Natural killer cell treated with Interleukin-12 subunit alpha and Interleukin-12 subunit beta and Interleukin-15 and Interleukin-18, amount 100 ng/mL, for 72 hours (primary cell): Measurements from ENCODE around the gene ERICH4. TPM values are rescaled to one million over a fixed set of nuclear protein-coding genes. Genes with fewer than 3 reads are reported as not detected.
"Not testable (repeated sequence)": the region's sequence is repeated elsewhere in the genome, so short reads cannot be mapped to it uniquely, and the experiment has no call there.

ENCODE experiments used
- ATAC-seq, 2 donors: fragments of 150-1000 bp; cut with Tn5 transposase in 1 of 2; sonication (Bioruptor Pico), chemical (Tn5 transposase) in 1 of 2; 2 replicates each; pipeline ENCODE4 v1.10.0; 2021
- DNase-seq: peaks from one replicate; pipeline ENCODE4 v3.0.0; 2022; ENCODE audit warnings: low spot score
- H3K27ac Mint-ChIP-seq, 2 donors: 1 replicate in 1 of 2; 2 replicates in 1 of 2; pipeline ENCODE4 v1.8.0; 2022; ENCODE audit warnings: mixed read lengths in 2 of 2, mild to moderate bottlenecking in 1 of 2, moderate library complexity in 1 of 2
- H3K27me3 Mint-ChIP-seq, 2 donors: 1 replicate in 1 of 2; 2 replicates in 1 of 2; pipeline ENCODE4 v1.8.0; 2022; ENCODE audit warnings: mixed read lengths in 2 of 2
- H3K36me3 Mint-ChIP-seq: one replicate; pipeline ENCODE4 v1.8.0; 2022; ENCODE audit warnings: mixed read lengths
- H3K4me1 Mint-ChIP-seq, 2 donors: 1 replicate in 1 of 2; 2 replicates in 1 of 2; pipeline ENCODE4 v1.8.0; 2022; ENCODE audit warnings: low read depth in 2 of 2, mixed read lengths in 2 of 2, mild to moderate bottlenecking in 1 of 2
- H3K4me3 Mint-ChIP-seq: one replicate; pipeline ENCODE4 v1.8.0; 2022; ENCODE audit warnings: mixed read lengths
- H3K9me3 Mint-ChIP-seq: 2 replicates; pipeline ENCODE4 v1.8.0; 2022; ENCODE audit warnings: mixed read lengths
- total RNA-seq, 2 donors: library from RNA; stranded (reverse); gene quantifications; one replicate each; pipeline ENCODE4 v1.2.3, GENCODE V29; 2022

The ERICH4 gene
- total RNA-seq, 2 donors from 2014 or later: not detected

DNA sequence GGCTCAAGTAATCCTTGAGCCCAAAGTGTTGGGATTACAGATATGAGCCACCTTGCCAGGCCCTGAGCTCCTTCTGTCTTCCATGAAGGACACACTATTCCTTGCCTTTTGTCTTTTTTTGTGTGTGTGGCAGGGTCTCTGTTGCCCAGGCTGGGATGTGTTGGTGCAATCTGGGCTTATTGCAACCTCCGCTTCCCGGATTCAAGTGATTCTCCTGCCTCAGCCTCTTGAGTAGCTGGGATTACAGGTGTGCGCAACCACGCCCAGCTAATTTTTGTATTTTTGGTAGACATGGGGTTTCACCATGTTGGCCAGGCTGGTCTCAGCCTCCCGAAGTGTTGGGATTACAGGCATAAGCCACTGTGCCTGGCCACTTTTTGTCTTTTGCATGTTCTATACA is 34.1 kb upstream of the ERICH4 start:
- H3K4me3 Mint-ChIP-seq, ATAC-seq: not testable (repeated sequence)
- peak overlapping the region; percentile 74 to 86 for H3K27ac Mint-ChIP-seq

DNA sequence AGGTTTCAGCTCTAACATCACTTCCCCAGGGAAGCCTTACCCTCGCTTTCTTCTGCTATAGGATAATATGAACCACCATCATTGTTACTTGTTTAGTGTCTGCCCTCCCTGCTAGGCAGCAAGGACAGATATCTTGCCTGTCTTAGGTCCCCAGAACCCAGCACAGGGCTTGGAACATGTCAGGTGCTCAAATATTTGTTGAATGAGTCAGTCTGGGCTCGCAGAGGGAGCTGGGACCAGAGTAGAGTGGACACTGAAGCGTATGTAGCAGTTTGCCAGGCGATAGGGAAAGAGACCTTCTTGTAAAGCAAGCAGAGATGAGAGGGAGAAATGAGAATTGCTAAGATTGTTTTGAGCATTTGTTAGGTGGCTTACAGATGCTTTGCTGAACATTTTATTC is 33.7 kb upstream of the ERICH4 start:
- H3K9me3 Mint-ChIP-seq: no peaks in the 10 kb centered on the region
- peak overlapping the region; percentile 33 for H3K4me3 Mint-ChIP-seq
- peak in 1 of 2 donors; percentile 8 for ATAC-seq
- peak overlapping the region; percentile 74 to 86 for H3K27ac Mint-ChIP-seq
- DNase-seq: no peak
- H3K27me3 Mint-ChIP-seq: no peaks in the 10 kb centered on the region
- H3K36me3 Mint-ChIP-seq: peaks cover 4% of the 10 kb centered on the region
- H3K4me1 Mint-ChIP-seq: peaks cover 15 to 22% of the 10 kb centered on the region in 2 donors

More for the DNA sequence above, 34.1 kb upstream of the ERICH4 start:
- not testable (repeated sequence) for H3K36me3 Mint-ChIP-seq, DNase-seq, H3K9me3 Mint-ChIP-seq, H3K27me3 Mint-ChIP-seq
- H3K4me1 Mint-ChIP-seq: peaks cover 15 to 22% of the 10 kb centered on the region in 2 donors

DNA sequence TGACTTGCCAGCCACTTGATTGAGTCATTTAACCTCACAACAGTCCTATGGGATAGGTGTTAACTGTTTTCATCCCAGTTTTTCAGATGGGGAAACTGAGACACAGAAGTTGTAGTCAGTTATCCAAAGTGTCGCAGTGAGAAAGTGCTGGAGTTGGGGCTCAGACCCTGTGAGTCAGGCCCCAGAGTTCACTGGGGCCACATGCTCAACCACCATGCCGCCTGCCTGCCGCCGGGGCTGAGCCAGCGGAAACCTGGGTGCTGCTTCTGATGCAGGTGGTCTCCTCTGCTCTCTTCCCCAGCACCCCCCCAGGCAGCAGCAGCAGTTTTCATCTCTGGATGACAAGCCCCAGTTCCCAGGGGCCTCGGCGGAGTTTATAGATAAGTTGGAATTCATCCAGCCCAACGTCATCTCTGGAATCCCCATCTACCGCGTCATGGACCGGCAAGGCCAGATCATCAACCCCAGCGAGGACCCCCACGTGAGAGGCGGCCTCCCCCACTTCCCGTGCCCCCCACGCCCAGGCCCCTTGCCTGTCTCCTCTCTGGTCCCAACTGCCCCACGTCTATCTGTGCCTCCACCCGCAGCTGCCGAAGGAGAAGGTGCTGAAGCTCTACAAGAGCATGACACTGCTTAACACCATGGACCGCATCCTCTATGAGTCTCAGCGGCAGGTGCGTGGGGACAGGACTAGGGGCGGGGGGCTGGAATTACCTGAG is 32.5 kb upstream of the ERICH4 start:
- peaks cover 15 to 22% of the 10 kb centered on the region in 2 donors for H3K4me1 Mint-ChIP-seq
- DNase-seq (no peak), ATAC-seq (no peak)
- H3K27ac Mint-ChIP-seq: peak overlapping the region; percentile 74 to 86
- H3K4me3 Mint-ChIP-seq: peak overlapping the region; percentile 63
- peaks cover 5% of the 10 kb centered on the region for H3K36me3 Mint-ChIP-seq
- H3K27me3 Mint-ChIP-seq: no peaks in the 10 kb centered on the region
- no peaks in the 10 kb centered on the region for H3K9me3 Mint-ChIP-seq

DNA sequence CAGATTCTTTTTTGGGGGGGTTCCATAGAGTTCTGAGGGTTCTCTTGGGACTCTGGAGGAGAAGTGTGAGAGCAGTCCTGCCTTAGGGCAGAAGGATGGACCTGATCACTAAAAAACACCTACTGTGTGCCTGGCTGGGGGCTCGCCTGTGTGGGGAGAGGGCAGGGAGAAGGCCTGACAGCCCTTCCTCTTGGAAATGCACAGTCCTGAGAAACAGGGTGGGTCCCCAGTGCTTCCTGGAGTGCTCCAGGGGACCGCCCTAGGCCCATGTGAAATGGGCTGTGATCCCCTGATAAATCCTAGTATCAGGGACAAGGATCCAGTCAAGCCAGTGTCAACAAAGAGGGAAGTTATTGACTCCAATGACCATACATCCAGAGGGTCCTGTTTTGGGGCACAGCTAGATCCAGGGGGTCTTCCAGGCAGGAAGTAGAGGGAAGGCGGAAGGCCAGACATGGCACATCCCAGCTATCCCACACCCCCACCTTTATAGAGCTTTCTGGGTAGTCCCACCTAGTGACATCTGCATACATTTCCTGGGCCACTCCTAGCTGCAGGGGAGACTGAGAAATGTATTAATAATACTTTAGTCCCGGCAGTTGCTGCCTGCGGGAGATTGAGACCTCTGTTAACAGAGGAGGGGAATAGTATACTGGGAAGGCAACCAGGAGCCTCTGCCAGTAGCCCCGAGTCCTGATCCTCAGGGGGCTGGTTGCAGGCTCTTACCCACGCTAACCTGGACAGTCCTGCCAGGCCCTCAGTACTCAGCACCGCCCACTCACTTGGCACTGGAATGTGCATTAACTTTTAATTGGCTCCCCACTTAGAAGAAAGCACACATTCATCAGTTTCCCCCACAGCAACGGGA is 31.6 kb upstream of the ERICH4 start:
- peaks cover 5% of the 10 kb centered on the region for H3K36me3 Mint-ChIP-seq
- no peak for ATAC-seq
- H3K9me3 Mint-ChIP-seq: no peaks in the 10 kb centered on the region
- H3K27ac Mint-ChIP-seq: no peak overlapping the region
- no peak overlapping the region for H3K4me3 Mint-ChIP-seq
- H3K27me3 Mint-ChIP-seq: no peaks in the 10 kb centered on the region
- no peak for DNase-seq
- peaks cover 15 to 22% of the 10 kb centered on the region in 2 donors for H3K4me1 Mint-ChIP-seq

DNA sequence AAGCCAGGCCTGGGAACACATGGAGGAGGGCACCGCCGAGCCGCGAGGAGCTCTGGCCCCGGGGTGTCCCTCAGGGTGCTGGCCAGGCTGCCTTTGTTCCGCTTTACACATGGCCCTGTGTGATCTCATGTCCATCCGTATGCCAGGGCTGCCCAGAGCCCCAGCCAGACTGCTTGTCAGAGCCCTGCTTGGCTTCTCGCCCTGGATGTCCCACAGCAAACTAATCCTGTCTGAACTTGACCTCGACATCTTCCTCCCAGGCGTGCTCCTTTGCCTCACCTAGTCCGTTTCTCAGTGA is 31.0 kb upstream of the ERICH4 start:
- peaks cover 5% of the 10 kb centered on the region for H3K36me3 Mint-ChIP-seq

DNA sequence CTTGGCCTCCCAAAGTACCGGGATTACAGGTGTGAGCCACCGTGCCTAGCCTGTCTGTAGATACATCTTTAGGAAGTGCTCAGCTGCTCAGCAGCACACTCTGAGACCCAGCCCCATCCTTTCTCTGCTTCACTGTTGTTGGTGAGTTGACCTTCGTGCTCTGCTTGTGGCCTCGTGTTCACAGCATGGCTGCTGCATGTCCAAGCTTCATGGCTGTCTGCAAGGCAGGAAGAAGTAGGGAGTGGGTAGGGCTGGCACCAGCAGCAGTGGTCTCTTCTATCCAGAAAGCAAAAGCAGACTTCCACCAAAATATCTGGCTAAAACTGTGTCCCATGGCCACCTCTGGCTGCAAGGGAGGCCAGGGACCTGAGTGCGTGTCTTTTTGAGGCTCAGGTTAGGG is 30.0 kb upstream of the ERICH4 start:
- Mint-ChIP-seq H3K4me3 (no peak overlapping the region), H3K36me3 (peaks cover 5% of the 10 kb centered on the region), H3K27ac (no peak overlapping the region), H3K27me3 (no peaks in the 10 kb centered on the region), H3K4me1 (peaks cover 15 to 19% of the 10 kb centered on the region in 2 donors), H3K9me3 (no peaks in the 10 kb centered on the region)
- DNase-seq (no peak), ATAC-seq (no peak)

More for the DNA sequence above, 31.0 kb upstream of the ERICH4 start:
- no peak overlapping the region for H3K27ac Mint-ChIP-seq
- DNase-seq (no peak), ATAC-seq (no peak)
- H3K4me1 Mint-ChIP-seq: peaks cover 15 to 21% of the 10 kb centered on the region in 2 donors
- no peak overlapping the region for H3K4me3 Mint-ChIP-seq
- H3K27me3 Mint-ChIP-seq: no peaks in the 10 kb centered on the region
- no peaks in the 10 kb centered on the region for H3K9me3 Mint-ChIP-seq

DNA sequence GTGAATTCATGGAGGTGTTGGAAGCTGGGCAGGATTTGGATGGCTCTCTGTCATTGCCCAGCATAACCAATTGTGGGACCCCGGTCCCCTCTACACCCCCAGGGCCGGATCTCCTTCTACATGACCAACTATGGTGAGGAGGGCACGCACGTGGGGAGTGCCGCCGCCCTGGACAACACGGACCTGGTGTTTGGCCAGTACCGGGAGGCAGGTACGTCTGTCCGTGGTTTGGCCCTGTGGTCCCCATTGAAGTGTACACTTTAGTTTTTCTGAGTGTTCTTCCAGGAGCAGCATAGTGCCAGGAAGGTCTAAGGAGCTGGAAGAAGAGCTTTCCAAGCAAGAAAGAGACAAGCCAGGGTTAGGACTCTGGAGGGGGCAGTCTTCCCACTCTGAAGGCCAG is 29.0 kb upstream of the ERICH4 start:
- Mint-ChIP-seq H3K4me1 (peaks cover 13 to 17% of the 10 kb centered on the region in 2 donors), H3K27ac (no peak overlapping the region), H3K36me3 (peaks cover 5% of the 10 kb centered on the region), H3K9me3 (no peaks in the 10 kb centered on the region), H3K27me3 (no peaks in the 10 kb centered on the region), H3K4me3 (no peak overlapping the region)
- ATAC-seq (no peak), DNase-seq (no peak)

DNA sequence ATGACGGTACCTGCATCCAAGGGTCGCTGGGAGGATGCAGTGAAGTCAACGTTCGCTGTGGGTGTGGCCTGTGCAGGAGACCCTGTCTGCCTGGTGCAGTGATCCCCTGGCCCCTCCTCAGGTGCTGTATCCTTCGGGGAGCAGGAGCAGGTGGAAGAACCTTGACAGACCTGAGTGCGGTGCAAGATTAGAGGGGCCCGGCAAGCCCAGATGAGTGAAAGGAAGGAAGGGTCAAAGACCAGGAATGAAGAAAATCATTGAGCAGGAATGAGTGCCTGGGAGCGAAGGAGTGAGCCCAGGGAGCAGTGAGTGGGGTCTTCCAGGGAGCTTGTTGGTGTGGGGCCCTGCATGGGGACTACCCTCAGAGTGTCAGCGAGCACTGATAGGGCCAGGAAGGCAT is 28.5 kb upstream of the ERICH4 start:
- ATAC-seq (no peak), DNase-seq (no peak)
- H3K36me3 Mint-ChIP-seq: peaks cover 5% of the 10 kb centered on the region
- no peaks in the 10 kb centered on the region for H3K9me3 Mint-ChIP-seq
- peaks cover 8 to 12% of the 10 kb centered on the region in 2 donors for H3K4me1 Mint-ChIP-seq
- no peak overlapping the region for H3K4me3 Mint-ChIP-seq
- H3K27me3 Mint-ChIP-seq: no peaks in the 10 kb centered on the region
- H3K27ac Mint-ChIP-seq: no peak overlapping the region

DNA sequence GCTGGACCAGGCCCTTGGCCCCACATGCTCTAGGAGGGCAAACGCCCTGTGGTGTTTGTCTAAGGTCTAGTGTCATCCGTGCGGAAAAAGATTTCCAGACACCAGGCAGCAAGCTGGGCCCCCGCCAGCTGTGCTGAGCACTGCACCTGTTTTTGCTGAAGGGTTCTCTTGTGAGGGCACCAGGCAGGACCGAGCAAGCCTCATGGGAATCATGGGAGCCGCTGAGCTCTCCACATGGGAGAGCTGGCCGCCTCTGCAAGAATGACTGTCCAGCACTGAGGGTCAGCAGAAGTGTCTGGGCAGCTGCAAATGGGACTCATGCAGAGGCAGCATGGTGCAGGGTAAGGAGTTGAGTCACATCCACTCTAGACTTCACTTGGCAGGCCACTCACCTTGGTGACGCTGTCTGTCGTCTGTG is 27.8 kb upstream of the ERICH4 start:
- Mint-ChIP-seq H3K27me3 (no peaks in the 10 kb centered on the region), H3K9me3 (no peaks in the 10 kb centered on the region), H3K27ac (no peak overlapping the region), H3K4me1 (peaks cover 1 to 6% of the 10 kb centered on the region in 2 donors), H3K4me3 (no peak overlapping the region), H3K36me3 (peaks cover 5% of the 10 kb centered on the region)
- ATAC-seq (no peak), DNase-seq (no peak)

DNA sequence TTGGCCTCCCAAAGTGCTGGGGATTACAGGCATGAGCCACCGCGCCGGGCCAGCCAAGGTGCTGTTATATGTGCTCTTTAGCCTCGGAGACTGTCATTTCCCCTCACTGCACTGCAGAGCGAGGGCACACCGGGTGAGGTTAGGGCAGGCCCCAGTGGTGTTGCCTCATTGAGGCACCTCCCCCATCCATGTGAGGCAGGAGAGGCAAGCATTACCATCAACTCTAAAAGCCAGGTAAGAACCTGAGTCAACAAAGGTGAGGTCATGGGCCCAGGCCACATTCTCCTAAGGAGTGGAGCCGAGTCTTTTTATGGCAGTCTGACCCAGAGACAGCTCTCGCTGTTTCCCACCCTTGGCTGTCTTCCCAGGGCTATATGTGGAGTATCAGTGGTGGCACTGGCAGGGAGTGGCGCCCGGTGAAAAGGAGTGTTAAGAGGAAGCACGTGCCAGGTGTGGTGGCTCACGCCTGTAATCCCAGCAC is 26.7 kb upstream of the ERICH4 start:
- no peaks in the 10 kb centered on the region for H3K27me3 Mint-ChIP-seq
- H3K4me3 Mint-ChIP-seq: no peak overlapping the region
- no peaks in the 10 kb centered on the region for H3K9me3 Mint-ChIP-seq
- peaks cover 5% of the 10 kb centered on the region for H3K36me3 Mint-ChIP-seq
- ATAC-seq (no peak), DNase-seq (no peak)
- no peak overlapping the region for H3K27ac Mint-ChIP-seq
- H3K4me1 Mint-ChIP-seq: peaks cover 0 to 6% of the 10 kb centered on the region in 2 donors

DNA sequence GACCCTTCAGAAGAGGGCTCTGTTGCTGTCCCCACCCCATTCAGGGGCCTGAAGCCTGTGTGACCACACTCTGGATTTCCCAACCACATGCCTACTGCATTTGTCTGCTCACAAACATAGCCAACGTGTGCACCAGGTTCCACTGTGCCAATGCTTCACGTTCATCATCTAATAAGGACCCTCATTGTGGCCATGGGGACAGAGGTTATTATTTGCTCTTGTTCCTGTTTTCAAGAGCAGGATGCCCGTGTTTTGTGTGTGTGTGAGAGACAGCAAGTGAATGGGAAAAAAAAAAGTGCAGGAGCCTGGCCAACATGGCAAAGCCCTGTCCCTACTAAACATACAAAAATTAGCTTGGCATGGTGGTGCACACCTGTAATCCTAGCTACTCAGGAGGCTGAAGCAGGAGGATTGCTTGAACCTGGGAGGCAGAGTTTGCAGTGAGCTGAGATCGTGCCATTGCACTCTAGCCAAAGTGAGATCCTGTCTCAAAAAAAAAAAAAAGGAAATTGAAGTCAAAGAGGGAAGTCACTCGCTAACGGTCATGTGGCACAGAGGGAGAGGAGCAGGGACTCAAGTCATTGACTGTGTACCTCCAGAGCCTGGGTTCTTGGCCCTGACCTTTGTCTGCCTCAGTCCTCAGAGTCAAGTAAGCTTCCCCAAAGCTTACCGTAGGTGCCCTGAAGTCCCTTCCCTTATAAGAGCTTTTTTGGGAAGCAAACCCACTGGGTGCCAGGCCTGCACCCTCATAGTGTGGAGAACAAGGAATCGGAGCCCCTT is 22.7 kb upstream of the ERICH4 start:
- H3K27me3 Mint-ChIP-seq: no peaks in the 10 kb centered on the region
- no peak overlapping the region for H3K4me3 Mint-ChIP-seq
- H3K4me1 Mint-ChIP-seq: peaks cover 0 to 8% of the 10 kb centered on the region in 2 donors
- ATAC-seq (no peak), DNase-seq (no peak)
- H3K9me3 Mint-ChIP-seq: no peaks in the 10 kb centered on the region
- no peak overlapping the region for H3K27ac Mint-ChIP-seq
- H3K36me3 Mint-ChIP-seq: no peaks in the 10 kb centered on the region

DNA sequence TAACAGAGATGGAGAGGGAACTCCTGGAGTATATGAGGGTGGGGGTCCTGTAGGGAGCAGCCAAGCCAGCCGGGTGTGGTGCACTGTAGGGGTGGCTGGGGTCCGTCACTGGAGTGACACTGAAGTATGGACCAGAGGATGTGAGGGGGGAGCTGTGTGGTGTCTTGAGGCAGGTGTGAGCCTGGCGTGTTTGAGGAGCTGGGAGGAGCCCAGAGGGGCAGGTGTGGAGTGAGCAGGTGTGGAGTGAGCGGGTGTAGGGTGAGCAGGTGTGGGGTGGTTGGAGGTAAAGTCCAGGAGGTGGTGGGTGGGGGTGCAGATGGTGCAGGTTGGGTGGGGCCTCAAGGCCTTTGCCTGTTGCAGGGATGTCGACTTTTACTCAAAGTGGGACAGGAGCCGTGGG is 21.6 kb upstream of the ERICH4 start:
- no peak for ATAC-seq
- no peak for DNase-seq
- Mint-ChIP-seq H3K9me3 (no peaks in the 10 kb centered on the region), H3K27ac (no peak overlapping the region), H3K27me3 (no peaks in the 10 kb centered on the region), H3K4me3 (no peak overlapping the region), H3K4me1 (peaks cover 0 to 10% of the 10 kb centered on the region in 2 donors), H3K36me3 (no peaks in the 10 kb centered on the region)

DNA sequence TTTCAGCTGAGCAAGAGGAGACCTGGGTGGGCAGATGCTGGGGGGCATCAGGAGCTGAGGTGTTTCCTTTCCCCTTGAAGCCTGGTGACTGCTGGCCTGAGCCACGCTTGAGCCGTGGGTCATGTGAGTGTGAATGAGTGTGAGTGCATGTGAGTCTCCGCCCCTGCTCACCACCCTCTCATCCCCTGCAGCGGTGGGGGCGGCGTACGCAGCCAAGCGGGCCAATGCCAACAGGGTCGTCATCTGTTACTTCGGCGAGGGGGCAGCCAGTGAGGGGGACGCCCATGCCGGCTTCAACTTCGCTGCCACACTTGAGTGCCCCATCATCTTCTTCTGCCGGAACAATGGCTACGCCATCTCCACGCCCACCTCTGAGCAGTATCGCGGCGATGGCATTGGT is 21.0 kb upstream of the ERICH4 start:
- no peak for ATAC-seq
- H3K27me3 Mint-ChIP-seq: no peaks in the 10 kb centered on the region

More for the DNA sequence above, 21.0 kb upstream of the ERICH4 start:
- Mint-ChIP-seq H3K27ac (peak overlapping the region in 1 of 2 donors; percentile 52), H3K9me3 (no peaks in the 10 kb centered on the region), H3K4me3 (no peak overlapping the region), H3K4me1 (peaks cover 3 to 15% of the 10 kb centered on the region in 2 donors), H3K36me3 (no peaks in the 10 kb centered on the region)
- DNase-seq: no peak
